Neural cell (in vitro differentiated cells): ENCODE measurements around the gene HRK. TPM values are rescaled to one million over a fixed set of nuclear protein-coding genes. Genes with fewer than 3 reads are reported as not detected.

Experiments used
- H2AFZ ChIP-seq: fragments of 200-600, 300-800 bp; sonication (generic), shearing (Covaris generic); 2 replicates; pipeline ENCODE4 v1.6.0; 2014; ENCODE audit warnings: low read depth, mild to moderate bottlenecking, antibody characterized with exemption, low read length, moderate library complexity
- H3F3A ChIP-seq: fragments of 200-600 bp; shearing (Covaris generic); 2 replicates; pipeline ENCODE4 v1.6.1; 2016; ENCODE audit warnings: mild to moderate bottlenecking, moderate library complexity, mixed read lengths, antibody characterized with exemption, low read length; ENCODE audit not compliant: insufficient read depth, poor library complexity, severe bottlenecking
- H3K27ac ChIP-seq: fragments of 200-600, 300-800 bp; sonication (generic), shearing (Covaris generic); 2 replicates; pipeline ENCODE4 v1.5.1; 2014; ENCODE audit warnings: mild to moderate bottlenecking, low read length, moderate library complexity
- H3K27me3 ChIP-seq: fragments of 300-800, 200-600 bp; sonication (generic), shearing (Covaris generic); 2 replicates; pipeline ENCODE4 v1.6.0; 2014; ENCODE audit warnings: mild to moderate bottlenecking, low read depth, low read length, moderate library complexity; ENCODE audit not compliant: insufficient read depth
- H3K36me3 ChIP-seq: fragments of 300-800, 200-600 bp; sonication (generic), shearing (Covaris generic); 2 replicates; pipeline ENCODE4 v1.5.1; 2014; ENCODE audit warnings: mild to moderate bottlenecking, antibody characterized with exemption, low read length, moderate library complexity; ENCODE audit not compliant: insufficient read depth
- H3K4me2 ChIP-seq: fragments of 300-800, 200-600 bp; sonication (generic), shearing (Covaris generic); 2 replicates; pipeline ENCODE4 v1.6.0; 2014; ENCODE audit warnings: mild to moderate bottlenecking, low read length
- H3K4me3 ChIP-seq: fragments of 300-800, 200-600 bp; sonication (generic), shearing (Covaris generic); 2 replicates; pipeline ENCODE4 v1.5.1; 2014; ENCODE audit warnings: mild to moderate bottlenecking, low read length, moderate library complexity
- H3K79me2 ChIP-seq: fragments of 200-600 bp; shearing (Covaris generic); replicated peaks from 2 replicates; pipeline ENCODE4 v1.6.0; 2014; ENCODE audit warnings: mild to moderate bottlenecking, low read length, moderate library complexity; ENCODE audit not compliant: insufficient read depth
- H3K9ac ChIP-seq: fragments of 300-800, 200-600 bp; sonication (generic), shearing (Covaris generic); 2 replicates; pipeline ENCODE4 v1.6.1; 2016; ENCODE audit warnings: mild to moderate bottlenecking, low read length, mixed read lengths
- H3K9me2 ChIP-seq: fragments of 200-600 bp; shearing (Covaris generic); 2 replicates; pipeline ENCODE4 v1.6.1; 2016; ENCODE audit warnings: mild to moderate bottlenecking, low read length, mixed read lengths; ENCODE audit not compliant: insufficient read depth
- H3K9me3 ChIP-seq: fragments of 200-600, 300-800 bp; sonication (generic), shearing (Covaris generic); 2 replicates; pipeline ENCODE4 v1.6.1; 2016; ENCODE audit warnings: mild to moderate bottlenecking, mixed run types, low read length, moderate library complexity, mixed read lengths
- H4K20me1 ChIP-seq: fragments of 200-600 bp; shearing (Covaris generic); 2 replicates; pipeline ENCODE4 v1.6.1; 2016; ENCODE audit warnings: mild to moderate bottlenecking, mixed run types; ENCODE audit not compliant: insufficient read depth
- CTCF ChIP-seq: fragments of 450-650 bp; IDR thresholded peaks from 2 replicates; pipeline ENCODE4 v1.5.1; 2014; ENCODE audit warnings: antibody characterized with exemption, mild to moderate bottlenecking, moderate library complexity; ENCODE audit not compliant: poor library complexity, severe bottlenecking
- EP300 ChIP-seq: fragments of 450-650 bp; conservative IDR thresholded peaks from 2 replicates; pipeline ENCODE4 v1.6.1; 2014; ENCODE audit warnings: antibody characterized with exemption, mild to moderate bottlenecking, moderate library complexity; ENCODE audit not compliant: poor library complexity, severe bottlenecking
- EZH2 ChIP-seq: fragments of 200-600, 300-800 bp; shearing (Covaris generic), sonication (generic); IDR thresholded peaks from 2 replicates; pipeline ENCODE4 v1.6.1; 2014; ENCODE audit warnings: antibody characterized with exemption, low read length, borderline replicate concordance, mild to moderate bottlenecking; ENCODE audit not compliant: insufficient read depth, poor library complexity, severe bottlenecking
- MXI1 ChIP-seq: fragments of 450-650 bp; conservative IDR thresholded peaks from 2 replicates; pipeline ENCODE4 v1.6.1; 2014; ENCODE audit warnings: antibody characterized with exemption, mild to moderate bottlenecking; ENCODE audit not compliant: poor library complexity, severe bottlenecking
- POLR2AphosphoS5 ChIP-seq: IDR thresholded peaks from 2 replicates; pipeline ENCODE4 v1.6.1; 2012
- RAD21 ChIP-seq: fragments of 450-650 bp; conservative IDR thresholded peaks from 2 replicates; pipeline ENCODE4 v1.6.1; 2014; ENCODE audit warnings: antibody characterized with exemption, mild to moderate bottlenecking, moderate library complexity
- REST ChIP-seq: IDR thresholded peaks from 2 replicates; pipeline ENCODE4 v1.6.1; 2012; ENCODE audit warnings: borderline replicate concordance
- SMC3 ChIP-seq: fragments of 450-650 bp; conservative IDR thresholded peaks from 2 replicates; pipeline ENCODE4 v1.6.1; 2014; ENCODE audit warnings: antibody characterized with exemption, mild to moderate bottlenecking, moderate library complexity; ENCODE audit not compliant: poor library complexity
- TAF1 ChIP-seq: IDR thresholded peaks from 2 replicates; pipeline ENCODE4 v1.6.1; 2012; ENCODE audit warnings: low read depth
- polyA plus RNA-seq: library from polyadenylated mRNA; depleted of rRNA; stranded (reverse); fragments of >200 nt; gene quantifications from 2 replicates; pipeline ENCODE4 v1.2.3, GENCODE V29; 2014

HRK gene
- polyA plus RNA-seq, 1 donor from 2014 or later = 1.4 TPM

- Histone ChIP-seq H3K79me2 (no peaks in the 10 kb centered on the region), H3K27me3 (peaks cover 46% of the 10 kb centered on the region), H3K4me3 (peak overlapping the region; percentile 7), H3K9me3 (peaks cover 6% of the 10 kb centered on the region), H3F3A (no peaks in the 10 kb centered on the region), H3K9ac (no peak overlapping the region), H3K27ac (no peak overlapping the region), H3K36me3 (no peaks in the 10 kb centered on the region), H3K9me2 (no peaks in the 10 kb centered on the region), H3K4me2 (no peak overlapping the region), H2AFZ (no peak overlapping the region), H4K20me1 (no peaks in the 10 kb centered on the region)
- no peak for TF ChIP-seq CTCF
- no peak for TF ChIP-seq EP300
- TF ChIP-seq TAF1 = no peak
- no peak for TF ChIP-seq EZH2
- no peak for TF ChIP-seq REST
- no peak for TF ChIP-seq RAD21
Measured at GRCh38 chr12:116876151-116876869, 4.9 kb downstream of the HRK start.

- H3K4me2 ChIP-seq = no peak overlapping the region
- H3K27ac ChIP-seq = no peak overlapping the region
- peaks cover 6% of the 10 kb centered on the region for H3K9me3 ChIP-seq
- TF ChIP-seq POLR2AphosphoS5 (no peak), SMC3 (no peak), CTCF (no peak), EP300 (no peak), MXI1 (no peak), EZH2 (no peak), REST (no peak), TAF1 (no peak), RAD21 (no peak)
- no peaks in the 10 kb centered on the region for H4K20me1 ChIP-seq
- no peak overlapping the region for H3K4me3 ChIP-seq
- no peaks in the 10 kb centered on the region for H3K9me2 ChIP-seq
- H3K9ac ChIP-seq = no peak overlapping the region
- no peak overlapping the region for H2AFZ ChIP-seq
- peaks cover 30% of the 10 kb centered on the region for H3K27me3 ChIP-seq
- no peaks in the 10 kb centered on the region for H3F3A ChIP-seq
- H3K79me2 ChIP-seq = no peaks in the 10 kb centered on the region
- H3K36me3 ChIP-seq = no peaks in the 10 kb centered on the region
Measured at GRCh38 chr12:116874324-116874995, 6.8 kb downstream of the HRK start.
